CD4-positive, alpha-beta T cell treated with Interleukin-1 beta for 1 hour (primary cell): ENCODE data around the gene BCKDK.
"Not testable (repeated sequence)": the region's sequence is repeated elsewhere in the genome, so short reads cannot be mapped to it uniquely, and the experiment has no call there.

Experiments
- DNase-seq, 2 donors: peaks; one replicate each; pipeline ENCODE4 v3.0.0-alpha.2; 2020 to 2022

The BCKDK gene

DNA sequence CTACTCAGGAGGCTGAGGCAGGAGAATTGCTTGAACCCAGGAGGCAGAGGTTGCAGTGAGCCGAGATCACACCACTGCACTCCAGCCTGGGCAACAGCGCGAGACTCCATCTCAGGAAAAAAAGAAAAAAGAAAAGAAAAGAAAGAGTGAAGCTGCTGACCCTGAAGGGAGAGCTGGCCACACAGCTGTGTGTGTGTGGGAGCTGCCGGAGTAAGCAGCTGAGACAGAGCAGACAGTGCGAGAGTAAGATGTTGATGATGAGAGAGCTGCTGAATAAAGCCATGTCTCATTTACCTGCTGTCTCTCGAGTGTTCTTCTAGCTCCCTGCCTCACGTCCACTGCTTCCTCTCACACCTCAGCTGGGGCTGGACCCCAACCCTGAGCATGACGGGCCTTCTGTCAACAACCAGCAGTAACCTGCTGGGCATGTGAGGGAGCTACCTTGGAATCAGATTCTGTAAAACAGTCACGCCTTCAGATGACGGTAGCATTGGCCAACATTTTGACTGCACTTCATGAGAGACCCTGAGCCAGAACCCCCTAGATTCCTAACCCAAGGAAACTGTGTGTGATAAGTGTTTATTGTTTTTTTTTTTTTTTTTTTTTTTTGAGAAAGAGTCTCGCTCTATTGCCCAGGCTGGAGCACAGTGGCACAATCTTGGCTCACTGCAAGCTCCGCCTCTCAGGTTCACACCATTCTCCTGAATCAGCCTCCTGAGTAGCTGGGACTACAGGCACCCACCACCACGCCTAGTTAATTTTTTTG lies 7.1 kb upstream of the BCKDK start:
- DNase-seq = not testable (repeated sequence)

GRCh38 chr16:31105677-31106213 lies 2.4 kb upstream of the BCKDK start:
- DNase-seq = peak; percentile 84 to 85

- no peak for DNase-seq
Measured at GRCh38 chr16:31106509-31107464, 1.4 kb upstream of the BCKDK start.

GRCh38 chr16:31107465-31107867 lies 720 bp upstream of the BCKDK start:
- DNase-seq = no peak

DNA sequence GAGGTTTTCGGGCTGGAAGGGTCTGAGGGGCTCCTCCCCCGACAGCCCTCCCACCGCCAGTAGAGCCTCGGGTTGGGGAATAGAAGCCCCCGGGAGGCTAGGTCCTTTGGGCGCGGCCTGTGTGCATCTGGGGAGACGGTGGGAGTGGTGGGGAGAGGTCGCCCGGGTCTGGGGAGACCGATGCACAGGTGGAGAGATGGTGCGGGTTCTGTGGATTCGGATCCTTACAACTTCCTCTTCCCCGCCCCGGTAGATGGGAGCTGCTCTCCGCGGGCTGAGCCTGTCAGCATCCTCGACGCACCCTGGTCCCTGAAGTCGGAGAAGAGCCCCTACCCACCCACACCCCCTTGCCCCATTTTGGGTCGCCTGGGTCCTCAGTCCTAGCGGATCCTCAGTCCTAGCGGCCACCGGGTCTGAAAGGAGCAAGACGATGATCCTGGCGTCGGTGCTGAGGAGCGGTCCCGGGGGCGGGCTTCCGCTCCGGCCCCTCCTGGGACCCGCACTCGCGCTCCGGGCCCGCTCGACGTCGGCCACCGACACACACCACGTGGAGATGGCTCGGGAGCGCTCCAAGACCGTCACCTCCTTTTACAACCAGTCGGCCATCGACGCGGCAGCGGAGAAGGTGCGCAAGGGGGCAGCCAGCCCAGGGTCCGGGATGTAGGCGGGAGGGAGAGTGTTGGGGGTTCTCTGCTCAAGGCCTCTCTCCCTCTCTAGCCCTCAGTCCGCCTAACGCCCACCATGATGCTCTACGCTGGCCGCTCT lies 790 bp downstream of the BCKDK start:
- no peak for DNase-seq

DNA sequence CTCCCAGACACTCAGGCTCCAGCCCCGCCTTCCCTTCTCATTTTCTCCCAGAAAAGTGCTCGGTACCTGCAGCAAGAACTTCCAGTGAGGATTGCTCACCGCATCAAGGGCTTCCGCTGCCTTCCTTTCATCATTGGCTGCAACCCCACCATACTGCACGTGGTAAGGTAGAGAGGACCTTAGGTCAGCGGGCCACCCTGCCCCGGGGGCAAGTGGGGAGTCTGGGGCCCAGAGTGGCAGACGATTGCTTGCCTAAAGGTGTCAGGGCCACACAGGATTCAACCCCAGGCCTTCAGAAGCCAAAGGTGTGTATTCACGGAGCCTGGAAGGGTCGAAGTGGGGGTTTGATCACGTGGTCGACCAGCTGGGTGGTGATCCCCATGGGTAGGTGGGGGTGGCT lies 1.4 kb downstream of the BCKDK start:
- no peak for DNase-seq

DNA sequence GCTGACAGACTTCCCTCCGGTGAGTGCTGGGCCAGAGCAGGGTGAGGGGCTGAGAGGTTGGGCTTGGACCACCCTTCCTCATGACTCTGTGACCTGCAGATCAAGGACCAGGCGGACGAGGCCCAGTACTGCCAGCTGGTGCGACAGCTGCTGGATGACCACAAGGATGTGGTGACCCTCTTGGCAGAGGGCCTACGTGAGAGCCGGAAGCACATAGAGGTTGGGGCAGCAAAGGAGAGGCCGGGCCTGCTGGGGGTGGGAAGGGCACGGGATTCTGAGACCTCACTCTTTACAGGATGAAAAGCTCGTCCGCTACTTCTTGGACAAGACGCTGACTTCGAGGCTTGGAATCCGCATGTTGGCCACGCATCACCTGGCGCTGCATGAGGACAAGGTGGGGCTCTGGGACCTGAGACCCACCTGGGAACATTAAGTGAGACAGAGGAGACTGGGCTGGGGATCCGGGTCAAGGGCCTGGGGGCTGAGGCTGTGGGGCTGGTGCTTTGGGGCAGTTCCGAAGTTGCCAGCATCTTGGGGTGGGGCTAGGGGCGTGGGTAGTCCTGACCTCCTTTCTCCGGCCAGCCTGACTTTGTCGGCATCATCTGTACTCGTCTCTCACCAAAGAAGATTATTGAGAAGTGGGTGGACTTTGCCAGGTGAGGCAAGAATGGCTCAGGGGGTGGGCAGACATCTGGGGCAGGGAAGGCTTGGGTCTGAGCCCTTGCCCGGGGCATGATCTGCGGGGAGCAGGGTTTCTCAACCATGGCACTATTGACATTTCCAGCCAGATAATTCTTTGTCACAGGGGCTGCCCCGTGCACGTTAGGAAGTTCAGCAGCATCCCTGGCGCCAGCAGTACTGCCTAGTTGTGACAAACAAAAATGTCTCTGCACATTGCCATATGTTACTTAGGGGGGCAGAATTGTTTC lies 2.2 kb downstream of the BCKDK start:
- no peak for DNase-seq

GRCh38 chr16:31111881-31112466 lies 3.8 kb downstream of the BCKDK start:
- no peak for DNase-seq

GRCh38 chr16:31112711-31113110 lies 4.5 kb downstream of the BCKDK start:
- DNase-seq = no peak

- peak in 1 of 2 donors; percentile 46 for DNase-seq
Measured at GRCh38 chr16:31113121-31114120, 5.2 kb downstream of the BCKDK start.

GRCh38 chr16:31114468-31114867 lies 6.3 kb downstream of the BCKDK start:
- DNase-seq = no peak

- peak; percentile 97 to 98 for DNase-seq
Measured at GRCh38 chr16:31117384-31118222, 9.4 kb downstream of the BCKDK start, which contains the start of gene KAT8. KAT8 (plus strand) TSS chr16:31117664; CDS start chr16:31117682, 18 bp downstream.

DNA sequence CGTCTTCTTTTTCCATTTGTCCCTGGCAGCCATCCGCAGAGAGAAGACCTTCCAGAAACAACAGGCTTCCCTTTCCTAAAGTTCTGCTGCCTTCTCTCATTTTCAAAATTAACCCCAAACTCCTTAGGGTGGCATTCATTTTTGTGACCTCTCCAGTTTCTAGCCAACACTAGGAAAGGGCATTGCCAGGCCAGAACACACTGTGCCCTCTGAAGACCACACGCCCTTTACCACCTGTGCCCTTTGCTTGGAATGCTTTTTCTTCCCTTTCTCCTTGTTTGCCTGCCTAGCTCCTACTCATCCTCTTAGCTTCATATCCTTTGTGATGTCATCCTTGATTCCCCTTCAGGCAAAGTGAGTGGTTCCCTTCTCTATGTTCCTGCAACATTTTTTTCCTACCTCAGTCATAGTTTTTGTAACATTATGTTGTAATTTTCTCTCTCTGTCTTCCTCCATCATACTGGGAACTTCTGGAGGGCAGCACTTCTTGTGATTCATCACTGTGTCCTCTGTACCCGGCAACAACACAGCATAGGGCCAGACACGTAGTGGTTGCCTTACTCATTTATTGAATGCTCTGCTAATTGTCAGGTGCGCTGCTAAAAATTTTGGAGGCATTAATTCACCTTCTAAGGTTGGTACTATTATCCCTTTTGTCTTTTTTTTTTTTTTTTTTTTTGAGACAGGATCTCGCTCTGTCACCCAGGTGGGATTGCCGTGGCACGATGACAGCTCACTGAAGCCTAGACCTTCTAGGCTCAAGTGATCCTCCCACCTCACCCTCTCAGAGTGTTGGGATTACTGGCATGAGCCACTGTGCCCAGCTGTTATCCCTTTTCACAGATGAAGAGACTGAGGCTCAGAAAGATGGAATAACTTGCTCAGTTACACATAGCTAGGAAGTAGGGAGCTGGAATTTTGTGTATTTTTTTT lies 10.3 kb downstream of the BCKDK start:
- DNase-seq = peak in 1 of 2 donors; percentile 45

- DNase-seq = no peak
Measured at GRCh38 chr16:31120129-31120528, 11.9 kb downstream of the BCKDK start.

DNA sequence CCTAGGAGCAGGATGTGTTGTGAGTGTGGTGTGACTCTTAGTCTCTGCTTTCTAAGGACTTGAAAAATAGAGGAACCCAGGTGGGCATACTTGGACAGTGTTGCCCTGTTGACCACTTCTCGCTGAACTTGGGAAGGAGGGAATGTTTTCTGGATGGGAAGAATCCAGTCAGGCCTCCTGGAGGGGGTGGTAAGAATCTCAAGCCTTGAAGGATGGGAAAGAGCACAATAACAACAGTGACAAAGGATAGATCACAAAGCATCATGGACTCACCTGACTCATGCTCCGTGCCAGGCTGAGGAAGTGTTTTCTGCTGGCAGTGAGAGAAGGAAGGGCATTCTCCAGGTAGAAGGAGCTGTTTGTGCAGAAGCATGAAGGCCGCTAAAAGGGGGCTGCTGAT lies 17.7 kb downstream of the BCKDK start:
- no peak for DNase-seq

- DNase-seq = no peak
Measured at GRCh38 chr16:31127182-31127581, 19.0 kb downstream of the BCKDK start.

DNA sequence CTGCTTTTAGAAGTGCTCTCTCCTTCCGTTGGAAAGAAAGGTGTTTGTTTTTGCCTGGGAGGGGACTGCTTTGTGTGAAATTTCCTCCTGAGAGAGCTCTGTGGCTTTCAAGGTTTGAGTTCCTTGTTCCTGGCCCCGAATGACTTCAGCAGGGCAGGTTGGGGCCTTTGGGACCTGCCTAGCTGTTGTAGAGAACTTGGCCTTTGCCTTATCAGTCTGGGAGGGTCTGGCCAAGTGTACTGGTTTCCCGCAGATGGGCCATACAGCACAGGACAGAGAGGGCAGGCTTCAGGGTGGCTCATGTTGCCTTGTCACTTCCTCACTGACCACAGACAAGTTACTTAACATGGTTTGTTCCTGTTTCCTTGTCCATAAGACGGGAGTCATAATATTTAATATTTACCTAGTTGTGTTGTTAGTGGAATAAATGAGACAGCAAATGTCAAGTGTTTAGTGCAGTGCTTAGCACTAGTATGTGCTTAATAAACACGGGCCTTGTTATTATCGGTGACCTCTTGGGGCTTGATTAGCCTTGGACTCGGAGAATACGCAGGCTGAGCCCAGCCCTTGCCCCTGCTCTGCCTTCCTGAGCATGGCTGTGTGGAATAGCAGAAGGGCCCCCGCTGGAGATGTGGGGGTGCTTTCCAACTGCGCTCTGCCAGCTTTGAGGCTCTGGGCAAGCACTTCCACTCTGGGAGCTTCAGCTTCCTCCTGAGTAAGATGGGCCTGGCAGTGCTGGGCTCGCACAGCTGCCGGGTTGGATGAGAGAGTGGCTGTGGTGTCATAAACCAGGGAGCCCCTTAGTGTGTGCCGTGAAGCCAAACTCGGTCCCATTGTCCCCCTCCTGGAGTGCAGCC lies 20.8 kb downstream of the BCKDK start:
- peak; percentile 31 to 80 for DNase-seq
